GM19397 (cell line): ENCODE measurements around the gene IFNGR1.
A peak's percentile ranks its signal among the peaks of the same experiment; 100 is the strongest.
"Not testable (repeated sequence)": the region's sequence is repeated elsewhere in the genome, so short reads cannot be mapped to it uniquely, and the experiment has no call there.

Source experiments
- ATAC-seq: cut with Tn5 transposase; IDR thresholded peaks from one replicate; pipeline ENCODE4 v1.9.1; 2021; ENCODE audit warnings: mild to moderate bottlenecking, moderate library complexity; ENCODE audit not compliant: unreplicated experiment

IFNGR1 gene

DNA sequence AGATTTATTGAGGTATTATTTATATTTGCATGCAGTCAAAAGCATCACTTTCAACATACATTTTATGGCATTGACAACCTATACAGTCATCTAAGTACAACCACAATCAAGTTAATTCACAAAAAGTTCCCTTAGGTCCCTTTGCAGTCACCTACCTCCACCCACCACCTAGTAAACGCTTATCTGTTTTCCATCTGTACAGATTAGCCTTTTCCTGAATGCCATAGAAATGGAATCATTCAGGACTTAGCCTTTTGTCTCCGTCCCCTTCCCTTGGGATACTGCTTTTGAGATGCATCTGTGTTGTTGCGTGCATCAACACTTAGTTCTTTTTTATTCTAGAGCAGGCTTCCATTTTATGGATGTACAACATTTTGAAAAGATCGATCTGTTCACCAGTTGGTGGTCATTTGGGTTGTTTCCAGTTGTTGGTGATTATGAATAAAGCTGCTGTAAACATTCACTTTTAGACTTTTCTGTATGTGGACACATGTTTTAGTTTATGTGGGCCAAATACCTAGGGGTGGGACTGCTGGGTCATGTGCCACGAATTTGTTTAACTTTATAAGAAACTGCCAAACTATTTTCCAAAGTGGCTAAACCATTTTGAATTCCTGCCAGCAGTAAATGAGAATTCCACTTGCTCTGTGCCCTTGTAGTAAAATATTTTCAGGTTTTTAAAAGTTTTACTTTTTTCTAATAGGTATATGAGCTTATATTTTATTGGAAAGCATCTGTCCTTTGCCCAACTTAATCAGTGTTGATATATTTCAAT is 17.6 kb upstream of the IFNGR1 start:
- no peak for ATAC-seq

DNA sequence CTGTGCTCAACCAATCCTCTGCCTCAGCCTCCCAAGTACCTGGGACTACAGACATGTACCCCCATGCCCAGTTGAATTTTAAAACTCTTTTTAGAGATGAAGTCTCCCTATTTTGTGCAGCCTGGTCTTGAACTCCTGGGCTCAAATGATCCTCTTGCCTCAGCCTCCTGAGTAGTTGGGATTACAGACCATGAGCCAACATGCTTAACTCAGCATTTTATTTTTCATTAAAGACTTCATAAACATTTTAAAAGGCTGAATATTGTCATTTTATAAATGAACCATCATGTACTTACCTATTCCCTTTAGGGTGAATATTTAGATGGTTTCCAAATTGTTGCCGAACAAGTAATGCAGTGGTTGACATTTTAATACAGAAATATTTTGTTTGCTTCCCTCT is 16.5 kb upstream of the IFNGR1 start:
- no peak for ATAC-seq

DNA sequence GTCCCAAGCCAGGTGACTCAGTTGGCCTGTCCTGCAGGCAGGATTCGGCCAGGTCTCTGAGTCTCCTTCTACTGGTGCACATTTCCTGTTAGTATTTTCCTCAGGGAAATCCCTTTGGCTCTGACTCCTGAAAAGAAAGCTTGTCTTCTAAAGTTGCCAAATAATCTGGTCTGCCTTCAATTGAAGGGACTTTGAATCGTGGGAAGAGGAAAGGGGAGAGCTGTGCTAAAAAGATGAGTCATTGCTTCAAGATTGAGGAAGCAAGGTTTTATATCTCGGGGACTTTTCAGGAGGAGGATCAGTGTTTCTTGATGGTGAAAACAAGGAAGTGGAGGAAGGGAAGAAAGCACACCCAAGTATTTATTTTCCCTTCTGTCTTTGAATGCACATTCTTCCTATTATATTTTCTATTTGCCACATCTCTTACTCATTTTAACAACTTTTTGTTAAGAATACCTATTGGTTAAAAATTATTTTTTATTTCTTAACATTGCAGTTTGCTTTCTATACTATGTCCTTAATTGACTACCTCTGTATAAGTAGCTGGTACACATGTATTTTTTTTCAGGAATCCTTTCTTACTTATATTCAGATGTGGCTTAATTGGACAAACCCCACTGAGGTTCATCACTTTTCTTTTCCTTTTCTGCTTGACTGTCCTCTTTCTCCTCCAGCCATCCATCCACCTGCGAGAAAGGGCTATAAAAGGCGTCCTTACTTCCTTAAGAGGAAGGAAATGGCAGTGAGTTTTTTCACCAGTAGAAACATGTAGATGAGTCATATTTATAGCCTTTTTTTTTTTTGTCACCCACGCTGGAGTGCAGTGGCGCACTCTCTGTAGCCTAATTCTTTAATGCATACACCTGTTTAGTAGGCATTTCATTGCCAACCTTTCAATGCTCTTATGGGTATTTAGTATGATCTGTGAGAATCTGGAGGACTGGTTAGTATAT is 15.0 kb upstream of the IFNGR1 start:
- ATAC-seq = no peak

DNA sequence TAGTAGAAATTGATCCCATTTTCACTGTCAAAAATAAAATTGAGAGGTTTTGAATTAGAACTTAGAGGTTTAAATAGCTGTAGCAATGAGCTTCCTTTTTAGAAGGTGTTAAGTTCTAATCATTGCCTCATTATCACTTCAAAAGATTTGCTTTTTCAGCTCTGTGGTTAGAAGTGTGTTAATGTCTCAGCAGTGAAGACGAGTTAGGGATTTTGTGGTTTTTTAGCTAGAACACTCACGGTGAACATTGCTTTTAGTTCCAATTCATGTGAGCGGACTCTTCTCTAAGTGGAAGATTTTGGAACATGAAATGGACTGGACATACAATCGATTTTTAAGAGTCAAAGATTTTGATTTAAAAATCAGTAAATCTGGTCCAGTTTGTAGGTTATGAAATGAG is 12.7 kb upstream of the IFNGR1 start:
- no peak for ATAC-seq

DNA sequence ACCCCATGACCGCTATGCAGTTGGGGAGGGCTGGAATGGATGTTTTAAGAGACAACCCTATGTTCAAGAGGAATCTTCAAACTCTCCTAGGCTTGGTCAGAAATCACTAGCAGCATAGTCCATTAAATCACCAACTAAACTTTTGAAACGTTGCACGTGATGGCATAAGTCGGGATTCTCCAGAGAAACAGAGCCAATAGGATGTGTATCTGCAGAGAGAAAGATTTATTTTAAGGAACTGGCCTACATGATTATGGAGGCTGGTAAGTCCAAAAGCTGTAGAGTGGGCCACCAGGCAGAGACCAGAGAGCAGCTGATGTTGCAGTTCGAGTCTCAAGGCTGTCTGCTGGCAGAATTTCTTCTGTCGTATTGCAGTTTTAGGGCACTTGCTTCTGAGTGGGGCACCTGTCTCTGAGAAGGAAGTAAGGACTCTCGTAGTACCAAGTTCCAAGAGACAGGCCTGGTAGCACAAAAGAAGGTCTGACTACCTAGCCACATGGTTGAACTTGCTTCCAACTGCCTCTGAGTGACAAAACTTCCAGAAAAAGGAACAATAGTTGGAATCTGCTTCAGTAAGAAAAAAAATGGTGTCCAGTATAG is 11.9 kb upstream of the IFNGR1 start:
- ATAC-seq = no peak

DNA sequence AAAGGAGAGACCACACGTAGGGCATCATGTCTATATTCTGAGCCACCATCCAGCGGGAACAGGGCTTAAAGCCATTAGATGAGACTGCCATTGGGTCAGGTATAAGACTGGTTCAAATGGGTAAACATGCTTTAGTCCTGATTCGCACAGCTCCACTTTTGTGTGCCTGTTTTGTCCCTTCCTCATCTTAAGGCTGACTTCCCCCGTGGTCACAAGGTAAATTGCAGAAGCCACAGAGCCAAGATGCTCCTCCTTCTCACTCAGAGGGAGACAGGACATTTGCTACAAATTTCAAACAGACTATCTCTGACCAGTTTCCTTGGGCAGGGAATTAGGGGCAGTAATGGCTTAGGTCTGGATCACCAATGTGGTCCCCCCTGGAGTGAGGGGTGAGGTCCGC is 11.4 kb upstream of the IFNGR1 start:
- no peak for ATAC-seq

DNA sequence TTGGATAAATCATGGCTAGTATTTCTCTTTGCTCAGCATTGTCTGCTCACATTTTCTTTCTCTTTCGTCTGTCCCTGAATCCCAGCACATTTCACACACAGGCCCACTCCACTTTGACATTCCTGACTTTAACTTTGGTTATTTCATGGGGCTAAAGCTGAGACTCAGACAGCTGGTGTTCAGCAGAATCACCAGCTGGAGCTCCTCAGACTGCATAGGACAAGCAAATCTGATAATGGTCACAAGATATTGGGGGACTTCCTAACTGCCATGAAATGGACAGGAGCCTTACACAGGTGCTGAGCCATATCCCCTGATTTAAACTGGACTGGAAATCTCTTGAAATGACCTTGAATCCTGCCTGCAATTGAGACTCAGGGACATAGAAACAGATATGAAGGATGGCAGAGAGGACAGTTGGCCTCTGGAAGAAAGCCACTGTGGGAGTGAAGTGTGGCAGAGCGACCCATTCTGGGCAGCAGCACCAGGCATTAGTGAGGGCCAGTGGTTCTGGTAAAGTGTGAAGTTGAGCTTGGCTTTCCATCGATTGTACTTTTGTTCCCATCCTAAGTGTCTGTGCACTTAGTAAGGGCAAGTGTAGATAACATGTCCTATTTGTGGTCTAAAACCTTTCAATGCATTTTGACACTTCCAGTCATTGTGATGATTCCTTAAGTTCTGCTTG is 10.0 kb upstream of the IFNGR1 start:
- no peak for ATAC-seq

DNA sequence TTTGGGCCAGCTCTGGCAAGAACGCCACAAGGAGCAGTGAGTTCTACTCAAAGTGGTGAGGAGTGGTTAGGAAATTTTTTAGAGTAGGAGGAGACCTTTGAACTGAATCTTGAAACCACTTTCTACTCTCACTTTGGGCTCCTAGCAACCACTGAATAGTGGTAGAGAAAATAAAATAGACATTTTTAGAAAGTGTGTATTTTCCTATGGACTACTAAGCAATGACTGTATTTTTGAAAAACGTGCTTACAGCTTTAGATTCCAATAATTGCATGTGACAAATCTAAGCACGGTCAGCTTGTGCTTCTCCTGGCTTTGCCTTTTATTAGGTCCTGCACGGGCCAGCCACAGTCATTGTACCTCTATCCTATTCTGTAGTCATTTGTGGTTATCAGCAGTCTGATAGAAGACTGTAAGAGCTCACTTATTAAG is 8.7 kb upstream of the IFNGR1 start:
- no peak for ATAC-seq

DNA sequence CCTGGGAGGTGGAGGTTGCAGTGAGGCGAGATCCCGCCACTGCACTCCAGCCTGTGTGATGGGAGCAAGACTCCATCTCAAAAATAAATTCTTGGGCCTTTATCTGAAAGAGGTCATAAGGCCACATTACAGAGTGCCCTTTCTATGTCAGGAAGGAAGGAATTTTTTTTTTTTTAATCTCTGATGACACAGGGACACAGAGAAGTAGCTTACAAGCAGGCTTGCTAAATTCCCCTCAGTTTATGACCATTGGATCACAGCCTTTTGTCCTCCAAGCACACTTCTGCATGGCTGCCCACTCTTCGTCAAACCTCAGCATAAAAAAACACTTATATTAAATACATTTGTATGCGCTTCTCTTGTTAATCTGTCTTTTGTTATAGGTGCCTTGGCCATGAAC is 7.5 kb upstream of the IFNGR1 start:
- no peak for ATAC-seq

DNA sequence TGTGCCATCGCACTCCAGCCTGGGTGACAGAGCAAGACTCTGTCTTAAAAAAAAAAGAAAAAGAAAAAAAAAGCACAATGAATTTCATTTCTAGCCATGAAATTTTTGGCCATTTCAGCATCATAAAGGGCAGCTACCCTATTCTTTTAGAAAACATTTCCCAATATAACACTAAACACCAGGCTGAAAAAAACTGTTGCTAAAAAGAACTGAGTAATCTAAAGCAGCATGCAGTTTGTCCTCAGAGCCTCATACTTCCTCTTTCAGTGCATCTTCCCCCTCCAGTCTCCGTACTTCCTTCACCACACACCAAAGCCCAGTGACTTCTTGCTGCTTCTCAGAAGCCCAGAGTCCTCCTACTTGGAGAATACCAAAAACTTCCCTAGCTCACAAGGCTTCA is 5.6 kb upstream of the IFNGR1 start:
- no peak for ATAC-seq

DNA sequence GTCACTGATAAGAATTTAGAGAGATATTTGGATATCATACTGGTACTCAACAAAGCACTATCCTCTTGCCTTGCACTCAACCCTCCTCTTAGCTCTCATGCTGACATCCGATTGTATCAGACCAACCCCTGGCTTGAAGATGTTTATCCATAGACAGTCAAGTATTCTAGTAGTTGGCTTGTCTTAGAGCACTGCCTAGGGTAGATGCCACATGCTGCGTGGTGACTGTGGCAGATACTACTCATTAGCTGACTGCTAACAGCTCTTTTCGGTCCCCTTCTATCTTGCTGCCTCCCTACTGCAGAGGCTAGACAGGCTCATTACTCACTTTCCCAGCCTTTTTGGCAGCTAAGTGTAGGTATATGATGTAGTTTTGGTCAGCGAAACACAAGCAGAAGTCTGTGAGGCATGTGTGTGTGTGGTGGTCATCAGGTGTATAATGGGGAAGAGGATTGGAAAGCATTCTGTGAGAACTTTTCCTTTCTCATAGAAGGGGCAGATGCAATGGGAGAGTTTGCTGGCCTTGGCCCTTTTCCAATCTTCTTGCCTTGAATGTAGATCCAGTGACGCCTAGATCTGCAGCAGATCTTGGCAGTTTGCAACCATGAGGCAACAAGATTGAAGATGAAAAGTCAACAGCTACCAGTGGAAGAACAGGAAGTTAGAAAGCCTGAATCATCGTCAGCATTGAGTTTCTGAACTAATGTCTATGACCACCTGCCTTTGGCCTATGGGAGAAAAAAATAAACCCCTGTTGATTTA is 4.4 kb upstream of the IFNGR1 start:
- ATAC-seq = no peak

DNA sequence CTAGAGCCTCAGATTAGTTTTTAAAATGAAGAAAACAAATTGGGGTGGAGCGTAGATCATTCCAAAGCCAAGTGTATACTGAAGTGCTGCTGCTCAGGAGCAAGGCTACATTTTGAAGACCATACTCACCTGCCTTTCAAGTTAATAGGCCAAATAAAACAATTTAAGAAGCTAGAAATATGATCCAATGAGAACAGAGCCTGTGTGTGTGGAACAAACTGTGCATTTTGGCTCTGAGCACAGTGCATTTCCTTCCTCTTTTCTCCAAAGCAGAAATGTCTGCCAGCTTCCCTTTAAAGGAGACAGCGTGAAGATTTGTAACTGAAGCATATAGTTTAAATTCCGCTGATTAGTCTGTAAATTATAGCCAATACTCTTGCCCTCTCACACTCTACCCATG is 3.2 kb upstream of the IFNGR1 start:
- no peak for ATAC-seq

DNA sequence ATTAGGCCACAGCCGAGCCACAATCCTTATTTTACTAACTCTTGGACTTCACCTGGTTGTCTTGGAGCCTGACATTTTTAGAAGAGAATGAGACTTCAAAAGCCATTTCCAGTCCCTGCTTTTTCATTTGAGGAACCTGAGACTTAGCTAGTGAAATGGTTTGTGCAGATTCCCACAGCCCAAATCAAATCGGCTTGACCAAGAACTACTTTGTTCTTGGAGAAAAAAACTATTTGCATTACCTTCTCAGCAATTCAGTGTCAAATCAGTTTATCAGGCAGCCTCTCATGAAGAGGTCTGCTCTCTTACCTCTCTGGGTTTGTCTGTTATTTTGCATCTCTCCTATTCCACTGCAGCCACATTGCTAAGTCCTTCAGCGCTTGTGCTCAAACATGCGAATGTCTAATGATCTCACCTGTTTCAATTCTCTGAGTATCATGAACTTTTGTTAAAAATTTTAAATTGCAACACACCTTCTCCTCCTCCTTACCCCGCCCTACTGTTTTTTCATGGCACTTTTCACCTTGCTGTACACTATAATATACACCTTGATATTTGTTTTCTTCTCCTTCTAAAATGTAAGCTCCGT is 573 bp upstream of the IFNGR1 start:
- peak; percentile 10 for ATAC-seq

DNA sequence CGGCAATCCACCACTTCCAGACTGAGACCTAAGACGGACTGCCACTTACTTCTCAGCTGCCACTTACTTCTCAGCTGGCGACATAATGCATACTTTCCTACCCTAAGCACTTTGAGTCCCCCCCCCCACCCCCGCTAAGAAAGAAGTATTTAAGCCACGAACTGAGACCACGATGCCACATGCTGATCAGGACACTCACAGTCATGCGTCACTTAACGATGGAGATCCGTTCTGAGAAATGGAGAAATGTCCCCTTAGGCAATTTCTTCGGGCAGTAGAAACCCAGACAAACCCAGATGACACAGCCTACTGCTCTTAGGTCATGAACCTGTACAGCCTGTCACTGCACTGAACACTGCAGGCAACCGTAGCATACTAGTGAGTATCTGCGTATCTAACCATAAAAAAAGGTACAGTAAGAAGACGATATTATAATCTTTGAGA is 690 bp downstream of the IFNGR1 start:
- ATAC-seq = peak; percentile 32

DNA sequence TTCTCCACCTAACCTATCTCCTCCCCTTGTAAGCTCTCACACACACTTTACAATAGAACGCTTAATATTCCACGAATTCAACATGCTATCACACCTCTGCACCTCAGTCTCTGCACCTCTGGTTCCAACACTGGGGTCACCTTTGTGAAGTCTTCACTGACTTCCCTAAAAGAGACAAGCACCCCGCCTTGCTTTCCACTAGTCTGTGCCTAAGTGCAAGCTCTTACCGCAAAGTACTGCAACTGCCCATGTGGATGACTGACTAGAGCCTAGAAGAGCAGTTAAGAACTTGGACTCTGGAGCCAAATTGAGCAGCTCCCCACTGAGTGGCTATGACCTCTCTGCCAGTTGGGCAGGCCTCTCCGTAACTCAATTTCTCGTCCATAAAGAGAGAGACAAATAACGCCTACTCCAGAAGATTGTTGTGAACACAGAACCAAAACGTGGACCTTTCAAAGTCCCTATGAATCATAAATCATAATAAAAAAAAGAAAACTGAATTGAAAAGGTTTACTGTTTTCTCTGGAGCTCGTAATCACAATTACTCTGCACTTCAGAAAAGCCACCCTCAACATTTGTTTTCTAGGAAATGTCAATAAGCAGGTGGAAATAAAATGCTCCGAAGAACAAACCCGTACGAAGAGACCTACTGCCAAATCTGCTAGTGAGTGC is 1.2 kb downstream of the IFNGR1 start:
- ATAC-seq = no peak

DNA sequence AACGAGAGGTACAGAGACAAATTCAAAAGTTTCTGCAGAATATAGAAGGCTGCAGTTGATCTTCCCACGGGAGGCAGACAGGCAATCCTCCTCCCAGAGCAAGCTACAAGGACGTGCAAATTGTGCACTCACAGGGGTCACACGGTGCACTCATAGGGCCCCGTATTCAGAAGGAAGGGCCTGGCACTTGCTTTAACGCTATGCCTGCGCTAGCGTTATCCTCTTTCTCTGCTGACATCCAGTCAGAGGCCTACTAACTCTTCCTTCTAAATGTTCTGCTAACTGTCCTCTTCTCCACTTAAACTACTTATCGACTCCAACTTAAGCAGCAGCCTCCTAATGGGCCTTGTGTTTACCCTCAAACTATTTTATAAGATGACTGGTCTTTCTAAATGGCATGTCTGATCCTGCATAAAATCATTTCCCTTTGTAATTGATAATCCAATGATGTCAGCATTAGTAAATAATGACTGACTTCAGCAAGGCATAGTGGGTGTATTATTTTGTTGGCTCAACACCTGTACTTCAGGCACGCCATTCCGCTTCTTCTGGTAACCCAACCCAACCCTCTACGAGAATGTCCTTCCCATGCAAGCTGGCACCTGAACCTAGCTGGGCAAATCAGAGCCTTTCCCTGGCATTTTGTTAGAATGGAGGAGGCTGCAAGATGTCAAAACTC is 2.2 kb downstream of the IFNGR1 start:
- no peak for ATAC-seq

DNA sequence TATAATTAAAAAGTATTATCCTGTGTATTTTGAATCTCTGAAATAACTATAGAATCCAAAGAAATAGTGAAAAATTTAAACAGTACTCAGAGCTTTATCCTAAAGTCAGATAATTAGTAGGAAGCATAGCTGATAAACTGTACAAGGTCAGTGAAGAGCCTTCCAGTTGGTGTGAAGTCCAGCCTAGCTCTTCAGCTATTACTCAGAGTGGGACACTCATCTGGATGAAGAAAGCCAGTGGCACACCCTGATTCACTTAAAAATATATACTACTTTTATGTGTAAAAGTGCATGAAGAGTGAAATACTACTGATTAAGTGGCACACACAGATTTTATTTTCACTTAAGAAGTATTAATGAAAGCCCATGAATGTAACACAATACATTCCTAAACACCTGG is 3.1 kb downstream of the IFNGR1 start:
- no peak for ATAC-seq

DNA sequence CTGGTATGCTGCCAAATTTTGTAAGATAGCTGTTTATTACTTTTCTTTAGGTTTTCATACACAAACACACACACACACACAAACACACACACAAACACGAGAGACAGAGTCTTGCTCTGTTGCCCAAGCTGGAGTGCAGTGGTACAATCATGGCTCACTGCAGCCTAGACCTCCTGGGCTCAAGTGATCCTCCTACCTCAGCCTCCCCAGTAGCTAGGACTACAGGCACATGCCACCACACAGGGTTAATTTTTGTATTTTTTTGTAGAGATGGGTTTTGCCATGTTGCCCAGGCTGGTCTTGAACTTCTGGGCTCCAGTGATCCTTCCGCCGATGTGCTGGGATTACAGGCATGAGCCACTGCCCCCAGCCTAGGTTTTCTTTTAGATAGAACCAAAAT is 3.6 kb downstream of the IFNGR1 start:
- ATAC-seq = not testable (repeated sequence)

DNA sequence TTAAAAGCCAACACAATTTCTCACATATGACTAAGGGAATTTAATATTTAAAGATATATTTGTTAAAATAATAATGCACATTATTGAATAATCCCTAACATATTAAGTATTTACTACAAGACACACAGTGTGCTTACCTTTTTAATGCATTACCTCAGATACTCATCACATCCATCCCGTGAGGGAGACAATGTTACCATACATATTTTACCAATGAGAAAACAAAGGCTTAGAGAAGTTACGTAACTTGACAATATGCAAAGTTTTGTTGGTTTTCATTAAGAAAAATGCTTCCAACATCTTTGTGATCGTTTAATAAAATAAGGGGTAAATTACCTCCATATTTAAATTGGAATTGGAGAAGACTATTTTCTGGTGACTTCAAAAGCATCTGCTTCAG is 4.3 kb downstream of the IFNGR1 start:
- ATAC-seq = no peak
